LNCaP clone FGC (cell line): ENCODE measurements around the gene ABCA10.

Experiments used
- DNase-seq: peaks from one replicate; pipeline ENCODE4 v3.0.0-alpha.2; 2011; ENCODE audit warnings: low read depth
- H3K4me3 ChIP-seq: 2 replicates; pipeline ENCODE4 v1.5.1; 2011; ENCODE audit warnings: mild to moderate bottlenecking, low read depth, low read length, control low read depth
- TF ChIP-seq, protein P1 (sequence below): IDR thresholded peaks from 2 replicates; pipeline ENCODE4 v1.5.1; 2012; ENCODE audit warnings: mild to moderate bottlenecking; ENCODE audit not compliant: control insufficient read depth, insufficient read depth; ENCODE audit errors: extremely low read depth

ABCA10 gene

DNA sequence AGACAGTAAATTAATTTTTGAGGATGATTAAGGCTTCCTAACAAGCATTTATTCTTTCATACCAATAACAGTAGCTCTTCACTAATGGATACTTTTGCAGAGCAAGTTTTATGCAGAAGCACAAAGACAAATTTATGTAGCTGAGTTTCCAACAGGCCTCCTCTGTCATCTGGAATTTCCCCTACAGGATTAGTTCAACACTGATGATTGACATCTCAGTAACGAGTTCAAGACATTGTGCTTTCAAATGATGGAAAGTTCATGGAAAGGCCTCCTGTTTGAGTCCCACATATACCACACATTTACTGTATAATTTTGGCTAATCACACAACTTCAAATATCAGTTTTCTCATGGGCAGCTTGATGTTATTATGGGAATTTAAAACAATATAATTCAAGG is 40.6 kb downstream of the ABCA10 start:
- TF ChIP-seq, protein P1, sequence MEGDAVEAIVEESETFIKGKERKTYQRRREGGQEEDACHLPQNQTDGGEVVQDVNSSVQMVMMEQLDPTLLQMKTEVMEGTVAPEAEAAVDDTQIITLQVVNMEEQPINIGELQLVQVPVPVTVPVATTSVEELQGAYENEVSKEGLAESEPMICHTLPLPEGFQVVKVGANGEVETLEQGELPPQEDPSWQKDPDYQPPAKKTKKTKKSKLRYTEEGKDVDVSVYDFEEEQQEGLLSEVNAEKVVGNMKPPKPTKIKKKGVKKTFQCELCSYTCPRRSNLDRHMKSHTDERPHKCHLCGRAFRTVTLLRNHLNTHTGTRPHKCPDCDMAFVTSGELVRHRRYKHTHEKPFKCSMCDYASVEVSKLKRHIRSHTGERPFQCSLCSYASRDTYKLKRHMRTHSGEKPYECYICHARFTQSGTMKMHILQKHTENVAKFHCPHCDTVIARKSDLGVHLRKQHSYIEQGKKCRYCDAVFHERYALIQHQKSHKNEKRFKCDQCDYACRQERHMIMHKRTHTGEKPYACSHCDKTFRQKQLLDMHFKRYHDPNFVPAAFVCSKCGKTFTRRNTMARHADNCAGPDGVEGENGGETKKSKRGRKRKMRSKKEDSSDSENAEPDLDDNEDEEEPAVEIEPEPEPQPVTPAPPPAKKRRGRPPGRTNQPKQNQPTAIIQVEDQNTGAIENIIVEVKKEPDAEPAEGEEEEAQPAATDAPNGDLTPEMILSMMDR = no peak
- no peak for DNase-seq
- H3K4me3 ChIP-seq = no peak overlapping the region

DNA sequence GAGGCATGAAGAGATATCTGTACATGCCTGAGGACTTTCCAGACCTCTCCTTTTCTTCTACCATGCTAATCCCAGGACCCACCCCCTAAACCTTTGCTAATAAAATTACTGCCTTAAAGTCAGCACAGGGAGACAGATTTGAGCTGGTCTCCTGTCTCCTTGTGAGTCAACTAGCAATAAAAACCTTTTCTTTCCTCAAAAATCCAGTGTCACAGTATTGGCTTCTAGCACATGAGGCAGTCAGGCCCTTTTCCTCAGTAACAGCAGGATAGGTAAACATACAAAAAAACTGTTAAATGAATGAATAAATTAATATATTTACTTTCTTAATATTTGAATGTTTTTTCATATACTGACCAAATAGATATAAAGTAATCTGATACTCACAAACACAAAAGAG is 41.3 kb downstream of the ABCA10 start:
- TF ChIP-seq, protein P1 = no peak
- no peak overlapping the region for H3K4me3 ChIP-seq
- DNase-seq = no peak

DNA sequence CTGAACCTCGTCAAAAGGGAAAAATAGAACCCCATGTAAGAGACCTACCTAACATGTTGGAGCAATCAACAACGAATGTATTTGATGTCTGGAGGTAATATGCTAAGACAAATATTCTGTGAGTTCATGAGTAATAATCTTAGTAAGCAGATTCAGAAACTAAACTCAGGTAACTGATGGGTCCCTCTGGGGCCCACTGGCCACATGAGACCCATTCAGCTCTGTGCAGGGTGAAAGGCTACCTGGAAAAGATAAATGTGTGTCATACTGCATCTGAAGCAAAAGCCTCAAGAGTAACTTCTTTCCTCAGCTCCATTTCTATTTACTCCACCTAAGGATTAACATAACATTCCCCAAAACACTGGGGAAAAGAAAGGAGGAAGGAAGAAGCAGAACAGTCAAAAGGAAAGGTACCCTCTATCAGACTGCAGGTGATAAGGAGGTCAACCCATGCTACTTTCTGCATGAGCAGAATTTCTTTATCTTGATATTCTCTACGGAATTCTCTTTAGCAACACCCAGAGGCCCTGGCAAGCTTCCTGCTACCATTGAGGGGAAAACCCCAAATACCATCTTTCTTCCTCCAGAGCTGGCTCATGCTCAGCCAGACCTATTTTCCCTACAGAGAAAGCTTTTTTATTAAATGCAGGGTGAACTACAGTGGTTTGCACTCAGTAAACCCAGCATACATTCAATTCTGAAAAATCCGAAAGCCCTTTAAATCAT is 49.2 kb downstream of the ABCA10 start:
- H3K4me3 ChIP-seq = no peak overlapping the region

DNA sequence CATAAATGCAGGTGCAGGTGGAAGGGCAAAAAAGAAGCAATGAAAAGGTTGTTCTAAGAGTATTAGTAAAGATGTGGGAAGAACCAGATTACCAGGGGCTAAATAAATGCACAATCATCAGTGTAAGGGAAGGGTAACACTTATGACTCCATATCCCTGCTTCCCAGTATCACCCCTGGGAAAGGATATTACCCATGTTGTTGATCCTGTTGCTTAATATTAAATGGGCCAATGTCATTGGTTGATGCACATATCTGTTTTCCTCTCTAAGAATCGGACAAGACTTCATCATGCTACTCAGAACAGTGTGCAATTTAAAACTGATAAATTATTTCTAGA is 52.2 kb downstream of the ABCA10 start:
- no peak for DNase-seq
- H3K4me3 ChIP-seq = no peak overlapping the region
- TF ChIP-seq, protein P1 = no peak

More for the DNA sequence above, 49.2 kb downstream of the ABCA10 start:
- no peak for DNase-seq
- TF ChIP-seq, protein P1 = no peak

DNA sequence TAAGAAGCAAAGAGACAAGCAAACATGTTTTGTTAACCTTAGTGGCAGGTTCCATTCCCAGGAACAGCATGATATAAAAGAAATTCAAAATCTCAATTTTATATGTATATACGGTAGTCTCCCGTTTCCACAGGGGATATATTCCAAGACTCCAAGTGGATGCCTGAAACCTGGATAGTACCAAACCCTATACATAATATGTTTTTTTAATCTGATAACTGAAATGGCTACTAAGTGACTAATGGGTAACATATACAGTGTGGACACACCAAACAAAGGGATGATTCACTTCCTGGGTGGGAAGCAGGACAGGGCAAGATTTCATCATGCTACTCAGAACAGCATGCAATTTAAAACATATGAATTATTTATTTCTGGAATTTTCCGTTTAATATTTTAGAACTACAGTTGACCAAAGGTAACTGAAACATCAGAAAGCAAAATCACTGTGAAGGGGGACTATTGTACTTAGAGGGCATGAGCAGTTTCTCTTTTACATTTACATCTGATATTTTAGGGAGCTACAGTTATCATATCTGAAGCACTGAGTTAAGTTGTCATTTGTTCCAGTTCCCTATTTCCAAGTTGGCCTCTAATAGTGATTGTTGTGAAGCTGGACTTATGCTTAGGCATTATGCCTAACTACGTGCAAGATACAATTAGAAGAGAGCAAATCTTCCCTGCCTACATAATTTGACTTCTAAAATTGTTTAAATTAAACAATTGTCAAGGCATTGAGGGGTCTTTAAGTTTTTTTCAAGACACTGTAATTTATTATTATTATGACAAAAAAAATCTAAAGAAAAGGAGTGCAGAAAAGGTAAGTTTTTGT is 52.8 kb downstream of the ABCA10 start:
- no peak for DNase-seq
- TF ChIP-seq, protein P1 = no peak
- H3K4me3 ChIP-seq = no peak overlapping the region

DNA sequence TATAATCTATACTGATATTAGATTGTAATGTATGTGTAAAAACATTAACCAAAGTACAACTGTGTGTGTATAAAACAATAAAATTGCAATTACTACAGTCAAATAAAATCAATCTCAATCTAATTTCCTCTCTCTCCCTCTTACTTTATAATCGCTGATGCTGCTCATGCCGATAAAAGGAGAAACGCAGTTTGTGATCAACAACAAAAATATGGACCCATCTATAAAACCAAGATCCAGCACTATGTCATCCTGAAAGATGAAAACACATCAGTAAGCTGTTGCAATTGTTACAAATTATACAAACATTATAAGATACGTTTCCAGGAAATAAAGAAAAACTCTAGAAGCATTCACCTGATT is 53.4 kb downstream of the ABCA10 start:
- TF ChIP-seq, protein P1 = no peak
- H3K4me3 ChIP-seq = no peak overlapping the region

DNA sequence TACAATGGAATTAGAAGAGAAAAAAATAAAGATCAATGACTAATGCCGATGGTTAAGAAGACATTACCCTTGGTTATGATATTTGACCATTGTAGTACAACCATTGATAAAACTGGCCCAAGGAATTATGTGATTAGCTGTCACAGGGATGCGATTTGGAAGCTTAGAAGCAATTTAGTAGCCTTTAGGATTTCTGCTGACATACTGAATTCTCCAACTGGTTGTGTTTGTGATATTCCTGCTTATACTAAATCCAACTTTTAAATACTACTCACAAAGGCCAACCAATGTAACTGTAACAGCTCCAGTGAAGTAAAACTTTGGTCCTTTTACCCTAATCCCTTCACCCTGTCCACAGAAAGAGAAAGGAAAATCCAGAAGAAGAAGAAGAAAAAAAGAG is 55.5 kb downstream of the ABCA10 start:
- no peak for DNase-seq
- TF ChIP-seq, protein P1 = no peak
- no peak overlapping the region for H3K4me3 ChIP-seq

More for the DNA sequence above, 53.4 kb downstream of the ABCA10 start:
- no peak for DNase-seq
